Stimulated activated naive B cell treated with anti-CD40 and anti-IgM and Interleukin-4, amounts not matched to agents 10 μg/mL and 1 μg/mL and 100 μg/mL, for 72 hours (primary cell): Measurements from ENCODE around the gene MNX1.

Experiments
- ATAC-seq, 2 donors: fragments of 150-1000 bp; cut with Tn5 transposase; replicated peaks; 2 replicates each; pipeline ENCODE4 v1.10.0; 2021; ENCODE audit warnings: moderate library complexity in 1 of 2
- DNase-seq: peaks from one replicate; pipeline ENCODE4 v3.0.0; 2021
- H3K27ac Mint-ChIP-seq: one replicate; pipeline ENCODE4 v1.8.0; 2022; ENCODE audit warnings: mild to moderate bottlenecking, mixed read lengths
- H3K27me3 Mint-ChIP-seq, 2 donors: one replicate each; pipeline ENCODE4 v1.8.0; 2022; ENCODE audit warnings: mixed read lengths in 2 of 2
- H3K36me3 Mint-ChIP-seq, 2 donors: one replicate each; pipeline ENCODE4 v1.8.0; 2022; ENCODE audit warnings: mixed read lengths in 2 of 2, mild to moderate bottlenecking in 1 of 2
- H3K4me1 Mint-ChIP-seq, 2 donors: one replicate each; pipeline ENCODE4 v1.8.0; 2022; ENCODE audit warnings: mixed read lengths in 2 of 2, mild to moderate bottlenecking in 1 of 2
- H3K4me3 Mint-ChIP-seq, 2 donors: one replicate each; pipeline ENCODE4 v1.8.0; 2022; ENCODE audit warnings: mild to moderate bottlenecking in 2 of 2, mixed read lengths in 2 of 2, moderate library complexity in 1 of 2
- H3K9me3 Mint-ChIP-seq, 2 donors: one replicate each; pipeline ENCODE4 v1.8.0; 2022; ENCODE audit warnings: mixed read lengths in 2 of 2, mild to moderate bottlenecking in 1 of 2

The MNX1 gene

DNA sequence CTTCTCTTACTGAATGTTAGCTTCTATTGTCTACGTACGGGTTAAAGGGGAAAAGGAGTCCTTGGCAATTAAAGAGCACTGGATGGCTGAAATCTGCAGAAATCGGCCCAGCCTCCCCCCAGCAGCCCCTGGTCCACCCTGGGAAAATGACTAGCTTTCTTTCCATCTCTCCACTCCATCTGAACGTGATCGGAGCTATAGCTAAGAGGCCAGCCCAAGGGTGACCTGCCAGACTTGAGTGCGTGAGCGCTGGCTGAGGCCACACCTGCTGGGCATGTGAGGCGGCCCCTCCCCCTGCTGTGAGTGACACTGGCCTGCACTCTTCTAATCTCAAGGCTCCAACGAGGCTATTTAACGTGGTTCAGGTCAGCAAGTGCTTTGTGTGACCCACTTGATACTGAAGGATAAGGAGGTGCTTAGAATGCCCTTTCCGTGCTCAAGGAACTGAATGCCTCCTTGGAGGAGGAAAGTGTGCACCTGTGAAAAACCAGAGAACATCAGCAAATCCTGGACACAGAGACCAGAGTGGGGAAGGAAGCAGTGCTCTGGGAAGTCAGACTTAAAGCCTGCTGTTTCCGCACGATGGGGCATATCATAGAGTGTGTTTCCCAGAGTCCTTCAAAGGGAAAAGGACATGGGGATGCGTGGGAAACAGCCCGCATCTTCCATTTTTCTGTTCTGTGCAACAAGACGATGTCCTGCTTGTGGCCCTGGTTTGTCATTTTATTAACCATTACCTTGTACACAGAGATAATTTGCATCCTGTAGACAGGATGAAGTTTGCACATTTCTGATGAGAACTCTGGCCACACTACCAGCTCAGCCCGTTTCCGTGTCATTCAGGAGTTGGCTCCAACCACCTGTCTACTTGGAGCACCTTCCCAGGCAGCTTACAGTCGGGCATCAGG, 12.5 kb upstream of the MNX1 start:
- Mint-ChIP-seq H3K36me3 (peaks cover 0 to 4% of the 10 kb centered on the region in 2 donors), H3K4me3 (peak overlapping the region in 1 of 2 donors; percentile 17), H3K27me3 (peaks cover 58 to 72% of the 10 kb centered on the region in 2 donors), H3K4me1 (peaks cover 9 to 16% of the 10 kb centered on the region in 2 donors), H3K27ac (peak overlapping the region; percentile 80), H3K9me3 (peaks cover 0 to 6% of the 10 kb centered on the region in 2 donors)
- no peak for DNase-seq
- no peak for ATAC-seq

- peak overlapping the region in 1 of 2 donors; percentile 37 for H3K4me3 Mint-ChIP-seq
- H3K4me1 Mint-ChIP-seq: peaks cover 9 to 16% of the 10 kb centered on the region in 2 donors
- H3K27ac Mint-ChIP-seq: peak overlapping the region; percentile 80
- DNase-seq (no peak), ATAC-seq (no peak)
- peaks cover 59 to 72% of the 10 kb centered on the region in 2 donors for H3K27me3 Mint-ChIP-seq
- H3K9me3 Mint-ChIP-seq: peaks cover 0 to 6% of the 10 kb centered on the region in 2 donors
- peaks cover 0 to 4% of the 10 kb centered on the region in 2 donors for H3K36me3 Mint-ChIP-seq
Observed at GRCh38 chr7:157021871-157022680, 11.6 kb upstream of the MNX1 start.

GRCh38 chr7:157021071-157021870, 10.8 kb upstream of the MNX1 start:
- ATAC-seq (no peak), DNase-seq (no peak)
- Mint-ChIP-seq H3K4me3 (peak overlapping the region in 1 of 2 donors; percentile 37), H3K9me3 (peaks cover 0 to 6% of the 10 kb centered on the region in 2 donors), H3K27me3 (peaks cover 59 to 71% of the 10 kb centered on the region in 2 donors), H3K27ac (no peak overlapping the region), H3K36me3 (peaks cover 0 to 4% of the 10 kb centered on the region in 2 donors), H3K4me1 (peaks cover 15 to 24% of the 10 kb centered on the region in 2 donors)

DNA sequence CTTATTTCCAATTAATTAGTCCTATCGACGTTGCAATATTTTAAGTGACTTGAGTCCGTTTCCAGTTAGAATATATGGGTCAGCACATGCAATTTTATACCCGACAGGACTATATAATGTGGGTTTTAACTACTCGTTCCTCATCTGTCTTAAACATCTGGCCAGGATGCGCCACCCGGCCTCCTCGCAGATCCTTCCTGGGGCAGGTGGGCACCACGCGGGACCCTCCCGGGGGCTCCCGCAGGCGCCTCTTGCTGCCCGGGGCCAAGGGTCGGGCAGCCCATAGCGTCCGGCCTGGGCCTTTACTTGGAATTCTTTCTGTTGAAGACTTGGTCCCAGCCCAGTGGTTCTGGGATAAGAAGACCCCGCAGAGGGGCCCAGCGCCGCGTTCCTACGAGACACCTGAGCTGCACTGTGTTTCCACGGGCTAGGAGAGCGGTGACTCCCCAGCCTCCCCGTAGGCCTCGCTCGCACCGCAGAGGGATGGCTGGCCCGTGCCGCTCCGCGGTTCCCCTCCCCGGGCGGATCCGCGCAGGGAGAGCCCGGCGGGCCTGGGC, 10.1 kb upstream of the MNX1 start:
- Mint-ChIP-seq H3K27ac (peak overlapping the region; percentile 47), H3K36me3 (peaks cover 0 to 4% of the 10 kb centered on the region in 2 donors), H3K4me1 (peaks cover 17 to 29% of the 10 kb centered on the region in 2 donors), H3K9me3 (peaks cover 0 to 6% of the 10 kb centered on the region in 2 donors), H3K27me3 (peaks cover 61 to 71% of the 10 kb centered on the region in 2 donors), H3K4me3 (no peak overlapping the region)
- ATAC-seq: no peak
- no peak for DNase-seq

- peaks cover 0 to 4% of the 10 kb centered on the region in 2 donors for H3K36me3 Mint-ChIP-seq
- peaks cover 0 to 3% of the 10 kb centered on the region in 2 donors for H3K9me3 Mint-ChIP-seq
- no peak for DNase-seq
- peaks cover 17 to 29% of the 10 kb centered on the region in 2 donors for H3K4me1 Mint-ChIP-seq
- H3K4me3 Mint-ChIP-seq: no peak overlapping the region
- peaks cover 61 to 71% of the 10 kb centered on the region in 2 donors for H3K27me3 Mint-ChIP-seq
- no peak for ATAC-seq
- H3K27ac Mint-ChIP-seq: no peak overlapping the region
Observed at GRCh38 chr7:157019718-157020451, 9.4 kb upstream of the MNX1 start.

DNA sequence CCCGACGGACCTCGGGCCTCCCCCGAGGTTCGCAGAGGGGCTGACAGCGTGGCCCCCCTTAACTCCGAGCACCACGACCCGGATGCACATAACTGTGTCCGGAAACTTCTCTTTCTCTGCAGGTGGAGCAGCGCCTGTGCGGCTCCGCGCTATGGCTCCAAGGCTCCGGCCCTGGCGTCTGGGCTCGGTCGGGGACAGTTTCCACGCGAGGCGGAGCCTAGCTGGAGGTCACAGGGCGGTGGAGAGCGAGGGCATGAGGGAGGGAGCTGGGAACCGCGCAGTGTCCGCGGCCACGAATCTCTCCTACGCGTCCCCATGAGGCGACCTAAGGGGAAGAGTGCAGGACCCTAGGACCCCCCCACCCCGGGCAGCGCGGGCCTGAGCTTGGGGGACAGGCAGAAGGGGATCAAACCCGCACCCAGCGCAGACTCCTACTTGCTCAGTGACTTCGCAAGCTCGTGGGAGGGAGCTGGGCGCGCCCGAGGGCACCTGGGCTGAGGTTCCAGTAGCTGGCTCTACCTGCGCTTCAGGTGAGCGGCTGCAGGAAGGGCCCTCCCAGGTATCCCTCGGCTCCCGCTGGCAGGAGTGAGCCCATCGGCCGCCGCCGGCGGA, 8.6 kb upstream of the MNX1 start:
- ATAC-seq (no peak), DNase-seq (no peak)
- peak overlapping the region; percentile 58 to 68 for H3K4me3 Mint-ChIP-seq
- no peaks in the 10 kb centered on the region for H3K9me3 Mint-ChIP-seq
- H3K36me3 Mint-ChIP-seq: peaks cover 0 to 4% of the 10 kb centered on the region in 2 donors
- peak overlapping the region; percentile 92 for H3K27ac Mint-ChIP-seq
- peaks cover 60 to 71% of the 10 kb centered on the region in 2 donors for H3K27me3 Mint-ChIP-seq
- peaks cover 17 to 29% of the 10 kb centered on the region in 2 donors for H3K4me1 Mint-ChIP-seq

- Mint-ChIP-seq H3K4me1 (peaks cover 17 to 29% of the 10 kb centered on the region in 2 donors), H3K27me3 (peaks cover 64 to 74% of the 10 kb centered on the region in 2 donors), H3K27ac (peak overlapping the region; percentile 92), H3K4me3 (peak overlapping the region; percentile 58 to 68), H3K9me3 (no peaks in the 10 kb centered on the region), H3K36me3 (peaks cover 0 to 4% of the 10 kb centered on the region in 2 donors)
- ATAC-seq (no peak), DNase-seq (no peak)
Observed at GRCh38 chr7:157018328-157018996, 8.0 kb upstream of the MNX1 start.

- H3K27ac Mint-ChIP-seq: peak overlapping the region; percentile 75
- DNase-seq (no peak), ATAC-seq (no peak)
- no peaks in the 10 kb centered on the region for H3K9me3 Mint-ChIP-seq
- peaks cover 16 to 29% of the 10 kb centered on the region in 2 donors for H3K4me1 Mint-ChIP-seq
- H3K27me3 Mint-ChIP-seq: peaks cover 61 to 74% of the 10 kb centered on the region in 2 donors
- H3K4me3 Mint-ChIP-seq: no peak overlapping the region
- H3K36me3 Mint-ChIP-seq: peaks cover 0 to 4% of the 10 kb centered on the region in 2 donors
Observed at GRCh38 chr7:157017603-157018327, 7.3 kb upstream of the MNX1 start.

- Mint-ChIP-seq H3K27ac (no peak overlapping the region), H3K27me3 (peaks cover 61 to 74% of the 10 kb centered on the region in 2 donors), H3K4me3 (no peak overlapping the region), H3K4me1 (peaks cover 13 to 26% of the 10 kb centered on the region in 2 donors), H3K36me3 (peaks cover 0 to 4% of the 10 kb centered on the region in 2 donors), H3K9me3 (no peaks in the 10 kb centered on the region)
- no peak for ATAC-seq
- DNase-seq: no peak
Observed at GRCh38 chr7:157017149-157017548, 6.7 kb upstream of the MNX1 start.

DNA sequence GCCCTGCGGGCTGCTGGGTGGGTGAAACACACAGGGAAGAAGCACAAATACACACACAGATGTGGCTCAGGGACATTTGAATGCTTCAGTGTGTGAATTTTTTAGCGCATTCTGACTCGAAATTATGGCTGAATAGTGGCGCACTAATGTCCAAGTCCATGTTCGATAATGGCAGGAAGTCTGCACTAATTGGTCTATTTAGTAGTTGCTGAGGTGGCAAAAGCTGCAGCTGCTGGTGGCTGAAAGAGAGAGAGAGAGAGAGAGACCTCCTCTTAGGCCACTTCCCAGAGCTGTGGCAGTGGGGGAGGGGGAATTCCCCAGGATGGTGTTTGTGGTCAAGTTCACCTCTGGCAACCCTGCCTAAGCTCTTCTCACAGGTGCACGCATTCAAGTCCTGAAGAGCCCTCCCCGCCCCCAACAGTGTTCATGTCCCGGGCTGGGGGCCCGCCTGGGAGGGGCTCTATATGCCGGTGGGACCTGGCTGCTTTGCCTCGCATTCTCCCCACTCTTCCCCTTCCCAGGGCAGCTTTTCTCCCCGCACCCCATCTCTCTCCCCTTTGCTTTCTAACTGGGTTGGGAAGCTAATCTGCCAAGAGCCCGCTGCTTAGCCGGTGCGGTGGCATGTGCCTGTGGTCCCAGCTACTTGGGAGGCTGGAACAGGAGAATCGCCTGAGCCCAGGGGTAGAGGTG, 6.0 kb upstream of the MNX1 start:
- ATAC-seq (peak; percentile 77 to 78), DNase-seq (peak; percentile 49)
- no peak overlapping the region for H3K27ac Mint-ChIP-seq
- H3K9me3 Mint-ChIP-seq: no peaks in the 10 kb centered on the region
- peaks cover 0 to 4% of the 10 kb centered on the region in 2 donors for H3K36me3 Mint-ChIP-seq
- peaks cover 65 to 76% of the 10 kb centered on the region in 2 donors for H3K27me3 Mint-ChIP-seq
- H3K4me1 Mint-ChIP-seq: peaks cover 18 to 28% of the 10 kb centered on the region in 2 donors
- H3K4me3 Mint-ChIP-seq: no peak overlapping the region

DNA sequence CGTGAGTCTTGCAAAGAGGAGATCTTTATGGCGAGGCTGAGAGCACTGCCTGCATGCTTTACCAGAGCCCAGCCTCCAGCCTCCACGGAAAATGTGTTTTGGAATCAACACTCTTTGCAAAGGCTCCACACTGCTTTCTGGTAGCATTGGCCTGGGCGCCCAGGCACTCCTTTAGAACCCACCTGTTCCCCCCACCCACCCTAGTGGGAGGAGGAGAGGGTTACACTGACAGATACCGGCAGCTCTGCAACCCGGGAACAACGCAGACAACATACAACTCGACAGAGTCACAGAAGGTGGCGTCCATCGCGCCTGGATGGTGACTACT, 5.5 kb upstream of the MNX1 start:
- Mint-ChIP-seq H3K9me3 (no peaks in the 10 kb centered on the region), H3K4me3 (no peak overlapping the region), H3K4me1 (peaks cover 21 to 33% of the 10 kb centered on the region in 2 donors), H3K36me3 (peaks cover 0 to 4% of the 10 kb centered on the region in 2 donors), H3K27ac (no peak overlapping the region), H3K27me3 (peaks cover 70 to 81% of the 10 kb centered on the region in 2 donors)
- ATAC-seq (no peak), DNase-seq (no peak)
